ENCODE results near the gene SLC35E1. TPM values are rescaled to one million over a fixed set of nuclear protein-coding genes. Genes with fewer than 3 reads are reported as not detected.

SLC35E1 gene
- total and polyA plus RNA-seq, 2 donors (not counting 3 experiments of a cell fraction or from before 2014, with no cell fraction given): 36.0 to 37.5 TPM

- DNase-seq (ENCODE audit: low read depth, low spot score) (no peak), FAIRE-seq (no peak)
- Histone ChIP-seq H3K9ac (replicated peaks; ENCODE audit: extremely low read depth, insufficient read depth, low read length) (no peak overlapping the region), H3K4me1 (ENCODE audit: control insufficient read depth, extremely low read depth, insufficient read depth, low read length) (peaks cover 6% of the 10 kb centered on the region), H2AFZ (ENCODE audit: low read depth, low read length) (no peak overlapping the region), H3K9me1 (replicated peaks; ENCODE audit: control insufficient read depth, extremely low read depth, insufficient read depth, low read length) (no peaks in the 10 kb centered on the region), H3K9me3 (replicated peaks; ENCODE audit: control insufficient read depth, insufficient read depth, low read length) (no peaks in the 10 kb centered on the region), H3K27me3 (ENCODE audit: control insufficient read depth in 2 of 2, insufficient read depth in 2 of 2, low read length in 2 of 2) (no peaks in the 10 kb centered on the region), H3K79me2 (ENCODE audit: control insufficient read depth, insufficient read depth, low read length) (peaks cover 87% of the 10 kb centered on the region), H3K4me2 (ENCODE audit: insufficient read depth, low read length) (no peak overlapping the region), H3K36me3 (ENCODE audit: control insufficient read depth in 2 of 2, extremely low read depth in 1 of 2, insufficient read depth in 2 of 2, low read length in 2 of 2) (no peaks in the 10 kb centered on the region), H3K4me3 (replicated peaks in 1 of 3; ENCODE audit: insufficient read depth in 1 of 3, low read depth in 1 of 3, low read length in 3 of 3) (no peak overlapping the region), H3K27ac (ENCODE audit: insufficient read depth, low read depth, low read length) (no peak overlapping the region), H4K20me1 (replicated peaks; ENCODE audit: control insufficient read depth, extremely low read depth, insufficient read depth, low read length) (no peaks in the 10 kb centered on the region)
- no TSS peak for BruUV-seq (replicated peaks)
- POLR2A ChIA-PET: no interaction called here
- CTCF ChIA-PET: no interaction called here
- intact Hi-C loops (cut with micrococcal nuclease) (no loop called here), dilution Hi-C loops (cut with MboI; ENCODE audit: extremely low pct_ligation_motif_present, low sequenced_read_pairs) (no loop called here)
- TF ChIP-seq MAX (IDR thresholded peaks at IDR 0.05; ENCODE audit: insufficient read depth, insufficient read length) (no peak), POLR2AphosphoS5 (IDR thresholded peaks at IDR 0.05; ENCODE audit: insufficient read depth, low read depth, low read length) (no peak), POLR2A (IDR thresholded peaks at IDR 0.05; ENCODE audit: low read depth, low read length) (no peak), MYC (IDR thresholded peaks at IDR 0.05; ENCODE audit: low read depth, low read length) (no peak), GATA2 (IDR thresholded peaks at IDR 0.05; ENCODE audit: insufficient read depth, insufficient read length, low read depth, low read length) (no peak), FOS (IDR thresholded peaks at IDR 0.05; ENCODE audit: borderline replicate concordance, insufficient read depth, low read length) (no peak), JUN (IDR thresholded peaks at IDR 0.05; ENCODE audit: borderline replicate concordance, insufficient read depth, insufficient read length, low read depth) (no peak), EZH2 (IDR thresholded peaks at IDR 0.05; ENCODE audit: borderline replicate concordance, low read depth, low read length, severe bottlenecking) (no peak)
- TF ChIP-seq, protein P1, sequence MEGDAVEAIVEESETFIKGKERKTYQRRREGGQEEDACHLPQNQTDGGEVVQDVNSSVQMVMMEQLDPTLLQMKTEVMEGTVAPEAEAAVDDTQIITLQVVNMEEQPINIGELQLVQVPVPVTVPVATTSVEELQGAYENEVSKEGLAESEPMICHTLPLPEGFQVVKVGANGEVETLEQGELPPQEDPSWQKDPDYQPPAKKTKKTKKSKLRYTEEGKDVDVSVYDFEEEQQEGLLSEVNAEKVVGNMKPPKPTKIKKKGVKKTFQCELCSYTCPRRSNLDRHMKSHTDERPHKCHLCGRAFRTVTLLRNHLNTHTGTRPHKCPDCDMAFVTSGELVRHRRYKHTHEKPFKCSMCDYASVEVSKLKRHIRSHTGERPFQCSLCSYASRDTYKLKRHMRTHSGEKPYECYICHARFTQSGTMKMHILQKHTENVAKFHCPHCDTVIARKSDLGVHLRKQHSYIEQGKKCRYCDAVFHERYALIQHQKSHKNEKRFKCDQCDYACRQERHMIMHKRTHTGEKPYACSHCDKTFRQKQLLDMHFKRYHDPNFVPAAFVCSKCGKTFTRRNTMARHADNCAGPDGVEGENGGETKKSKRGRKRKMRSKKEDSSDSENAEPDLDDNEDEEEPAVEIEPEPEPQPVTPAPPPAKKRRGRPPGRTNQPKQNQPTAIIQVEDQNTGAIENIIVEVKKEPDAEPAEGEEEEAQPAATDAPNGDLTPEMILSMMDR (IDR thresholded peaks at IDR 0.05; ENCODE audit: extremely low read depth in 1 of 2, insufficient read depth in 1 of 2, low read depth in 1 of 2, low read length in 2 of 2): no peak
Measured at GRCh38 chr19:16594131-16594586, 21.9 kb upstream of the SLC35E1 start.

Measured in endothelial cell of umbilical vein (primary cell).